SK-MEL-5 (cell line): ENCODE data around the gene STK17A. TPM values are rescaled to one million over a fixed set of nuclear protein-coding genes. Genes with fewer than 3 reads are reported as not detected.

Source experiments
- DNase-seq: peaks from one replicate; pipeline ENCODE4 v3.0.0-alpha.2; 2016; ENCODE audit warnings: low read depth, low spot score
- in situ Hi-C: cut with HindIII; loops from 2 replicates; pipeline ENCODE4 v1.10.0; 2016; ENCODE audit warnings: low sequenced_read_pairs, high pct_unique_total_duplicates, low pct_unique_long_range_greater_than_20kb
- polyA plus RNA-seq, 2 experiments: library from polyadenylated mRNA; depleted of rRNA; stranded (reverse); fragments of >200 nt; gene quantifications; 2 replicates each; pipeline ENCODE4 v1.2.3, GENCODE V29; 2015
- total RNA-seq: library from RNA; depleted of rRNA; stranded (reverse); fragments of >200 nt; shearing (Covaris generic); gene quantifications from 2 replicates; pipeline ENCODE4 v1.2.3, GENCODE V29; 2014; rRNA removed

STK17A gene
- 109 and 121 TPM in 2 replicates for total RNA-seq
- 57.2 TPM in 2 replicates for polyA plus RNA-seq (2015; cell fraction: cytosol; rRNA removed)
- 47.7 and 51.1 TPM in 2 replicates for polyA plus RNA-seq (2015; cell fraction: nucleus; rRNA removed)

DNA sequence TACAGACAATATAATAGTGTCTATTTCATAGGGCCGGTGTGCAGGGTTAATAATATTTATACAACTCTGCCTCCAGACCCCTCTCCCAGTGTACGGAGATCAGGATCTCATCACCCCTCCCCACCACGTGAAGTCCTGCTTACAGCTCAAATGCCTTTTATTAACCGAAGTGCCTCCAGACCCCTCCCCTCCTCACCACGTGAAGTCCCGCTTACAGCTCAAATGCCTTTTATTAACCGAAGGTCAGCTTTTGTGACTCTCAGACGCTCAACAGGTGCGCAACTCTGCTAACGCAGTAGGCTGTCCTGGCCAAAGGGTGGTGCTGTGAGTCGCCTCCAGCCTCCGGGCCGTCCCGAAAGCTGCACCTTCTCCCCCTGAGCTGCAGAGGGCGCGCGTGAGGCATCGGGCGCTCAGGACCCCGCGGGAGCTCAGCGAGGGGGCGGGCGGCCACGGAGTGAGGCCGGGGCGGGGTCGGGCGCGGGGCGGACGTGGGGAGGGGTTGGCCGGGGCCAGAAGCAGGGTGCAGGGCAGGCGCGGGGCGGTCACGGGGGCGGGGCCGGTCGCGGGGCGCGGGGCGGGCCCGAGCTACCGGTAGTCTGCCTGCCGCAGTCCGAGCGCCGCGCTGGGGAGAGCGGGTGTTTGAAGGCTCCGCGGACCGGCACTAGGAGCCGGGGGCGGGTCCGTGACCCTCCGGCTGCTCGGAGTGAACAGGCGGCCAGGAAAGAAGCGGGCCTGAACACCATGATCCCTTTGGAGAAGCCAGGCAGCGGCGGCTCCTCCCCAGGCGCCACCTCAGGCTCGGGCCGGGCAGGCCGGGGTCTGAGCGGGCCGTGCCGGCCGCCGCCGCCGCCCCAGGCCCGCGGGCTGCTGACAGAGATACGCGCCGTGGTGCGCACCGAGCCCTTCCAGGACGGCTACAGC is at the start of gene STK17A:
Gene STK17A (plus strand): TSS at position 606 of the 921 bp plus-strand sequence. CDS start 136 bp downstream, at position 742.
- in situ Hi-C loops = no loop called here

DNA sequence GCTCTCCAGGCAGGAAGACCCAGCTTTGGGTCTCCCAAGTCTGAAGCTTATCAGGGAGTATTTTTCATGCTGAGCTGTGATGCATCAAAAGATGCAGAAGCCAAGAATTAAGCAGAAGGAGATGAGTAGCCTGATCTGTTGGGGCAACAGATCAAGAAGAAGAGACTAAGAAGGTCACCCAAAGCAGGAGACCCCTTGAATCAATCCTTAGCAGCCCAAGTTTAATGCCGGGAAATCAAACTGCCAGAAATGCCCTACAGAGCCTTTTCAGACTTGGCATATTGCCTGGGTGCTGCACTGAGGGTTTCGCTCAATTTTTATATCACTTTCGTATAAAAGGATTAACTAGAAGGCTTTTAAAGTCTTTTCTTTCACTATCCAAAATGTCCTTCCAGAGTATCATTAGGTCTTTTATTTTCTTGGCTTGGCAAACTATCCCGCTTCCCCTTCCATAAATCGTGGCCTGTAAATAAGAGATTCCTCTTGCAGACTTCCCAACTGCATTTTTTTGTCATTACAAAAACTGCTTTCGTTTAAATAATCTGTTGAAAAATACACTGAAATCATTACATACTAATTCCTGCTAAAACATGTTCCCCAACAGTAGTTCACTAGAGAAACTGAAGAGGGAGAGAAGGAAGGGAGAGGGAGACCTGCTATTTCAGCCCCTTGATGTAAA is 49.0 kb upstream of the STK17A start:
- no peak for DNase-seq
- in situ Hi-C loops = no loop called here

More for the DNA sequence above, at the start of gene STK17A:
- peak; percentile 94 for DNase-seq

DNA sequence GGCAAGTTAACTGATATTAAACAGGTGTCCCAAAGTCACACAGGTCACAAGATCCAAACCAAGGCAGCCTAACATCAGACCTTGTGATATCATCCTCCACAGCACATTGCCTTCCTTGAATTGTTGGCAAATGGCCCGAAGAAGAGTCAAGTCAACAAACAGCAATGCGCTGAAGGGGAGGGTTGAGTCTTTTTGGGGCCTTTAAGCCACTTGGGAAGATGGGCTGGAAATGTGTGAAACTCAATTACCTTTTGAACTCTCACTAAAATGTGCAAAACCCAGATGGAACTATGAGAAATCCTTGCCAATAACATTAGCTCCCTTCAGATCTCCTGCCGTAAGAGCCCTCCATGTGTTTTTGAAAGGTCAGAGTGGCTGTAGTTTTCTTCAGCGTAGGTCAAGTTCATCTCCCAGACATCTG is 47.9 kb upstream of the STK17A start:
- in situ Hi-C loops = no loop called here
- no peak for DNase-seq

DNA sequence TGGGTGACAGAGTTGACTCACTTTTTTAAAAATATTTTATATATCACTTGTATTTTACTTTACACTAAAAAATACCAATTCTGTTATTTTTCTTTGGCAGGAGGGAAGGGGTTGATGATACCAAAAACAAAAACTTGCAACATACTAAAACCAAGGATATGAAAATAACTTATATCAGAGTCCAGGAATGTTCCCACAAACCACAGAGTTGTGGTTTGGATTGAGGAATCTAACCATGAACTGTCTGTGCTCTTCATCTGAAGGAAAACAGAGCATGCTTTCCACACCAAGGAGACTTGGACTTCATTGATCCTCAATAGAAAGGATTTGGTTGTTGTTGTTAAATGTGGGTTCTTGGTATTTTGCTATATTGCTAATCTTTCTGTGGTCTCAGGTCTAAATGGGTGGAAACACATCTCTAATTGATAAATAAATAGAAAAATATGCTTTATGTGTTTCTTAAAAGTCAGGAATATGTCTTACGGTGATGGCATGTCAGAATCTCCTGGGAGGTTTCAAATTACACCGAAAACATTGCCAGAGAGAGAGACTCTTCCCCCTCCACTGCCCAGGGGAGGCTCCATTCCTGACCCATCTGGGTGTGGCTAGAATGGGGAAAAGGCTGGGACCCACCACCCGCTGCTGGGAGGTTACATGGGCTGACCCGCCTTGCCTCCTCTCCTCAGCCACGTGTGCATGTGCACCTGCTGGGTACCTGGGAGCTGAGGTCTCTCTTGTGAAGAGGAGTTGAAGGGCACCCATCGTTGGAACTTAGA is 46.9 kb upstream of the STK17A start:
- in situ Hi-C loops = no loop called here
- peak; percentile 18 for DNase-seq

DNA sequence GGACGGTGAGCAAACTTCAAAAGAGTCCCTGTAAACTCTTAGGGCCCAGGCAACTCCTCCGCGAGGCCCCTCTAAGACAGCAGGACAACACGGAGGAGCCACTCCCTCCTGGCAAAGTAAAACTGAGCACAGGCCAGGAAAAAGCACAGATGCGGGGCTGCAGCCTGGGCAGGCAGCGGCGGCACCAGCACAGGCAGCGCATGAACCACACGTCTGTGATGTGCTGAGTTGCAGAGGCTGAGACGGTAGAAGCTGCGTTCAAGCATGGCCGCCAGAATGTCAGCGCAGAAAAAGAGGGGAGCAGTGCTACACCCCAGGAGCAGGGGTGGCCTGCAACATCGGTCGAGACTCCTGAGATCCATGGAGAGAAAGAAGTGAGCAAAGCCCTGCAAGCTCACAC is 46.1 kb upstream of the STK17A start:
- in situ Hi-C loops = no loop called here
- no peak for DNase-seq

DNA sequence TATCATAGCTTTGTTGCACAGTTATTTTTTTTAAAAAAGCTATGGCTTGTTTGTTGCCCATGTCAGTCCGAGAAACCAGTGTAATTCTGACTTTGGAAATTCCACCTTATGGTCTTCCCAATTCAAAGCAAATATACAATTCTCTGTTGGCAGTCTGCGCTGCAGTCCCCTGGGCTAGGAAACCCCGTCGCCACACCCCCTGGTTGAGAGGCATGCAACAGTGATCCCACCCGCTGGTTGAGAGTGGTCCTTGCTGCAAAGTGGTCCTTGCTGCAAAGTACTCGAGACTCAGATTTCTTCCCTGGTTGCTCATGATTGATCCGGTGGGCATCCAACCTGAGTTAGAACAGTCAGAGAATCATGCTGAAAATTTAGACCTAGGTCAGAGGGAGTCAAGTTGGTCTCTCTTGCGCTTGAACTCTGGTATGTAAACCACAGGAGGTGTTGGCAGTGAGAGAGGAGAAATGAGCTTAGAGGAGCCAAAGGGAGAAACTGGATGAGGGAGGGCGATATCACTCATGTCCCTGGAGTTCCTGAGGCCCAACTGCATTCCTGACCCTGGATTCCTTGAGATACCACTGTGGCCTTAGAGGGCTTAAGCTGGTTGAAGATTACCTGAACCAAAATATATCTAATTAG is 45.0 kb upstream of the STK17A start:
- in situ Hi-C loops = no loop called here
- DNase-seq = no peak

DNA sequence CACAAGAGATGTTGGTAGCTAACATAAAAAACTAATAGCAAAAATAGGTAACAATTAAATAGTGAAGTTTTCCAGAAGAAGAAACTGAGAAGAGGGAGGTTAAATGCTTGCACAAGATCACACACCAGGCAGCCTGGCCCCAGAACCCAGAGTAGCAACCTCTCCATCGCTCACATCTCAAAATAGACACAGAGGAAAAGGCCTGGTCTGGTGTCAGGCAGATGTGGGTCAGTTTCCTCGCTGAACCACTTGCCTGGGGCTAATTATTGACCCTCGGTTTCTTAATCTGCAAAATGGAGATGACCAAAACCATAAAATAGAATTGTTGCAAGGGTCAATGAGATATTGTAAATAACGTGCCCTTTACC is 44.5 kb upstream of the STK17A start:
- DNase-seq = no peak
- in situ Hi-C loops = no loop called here

DNA sequence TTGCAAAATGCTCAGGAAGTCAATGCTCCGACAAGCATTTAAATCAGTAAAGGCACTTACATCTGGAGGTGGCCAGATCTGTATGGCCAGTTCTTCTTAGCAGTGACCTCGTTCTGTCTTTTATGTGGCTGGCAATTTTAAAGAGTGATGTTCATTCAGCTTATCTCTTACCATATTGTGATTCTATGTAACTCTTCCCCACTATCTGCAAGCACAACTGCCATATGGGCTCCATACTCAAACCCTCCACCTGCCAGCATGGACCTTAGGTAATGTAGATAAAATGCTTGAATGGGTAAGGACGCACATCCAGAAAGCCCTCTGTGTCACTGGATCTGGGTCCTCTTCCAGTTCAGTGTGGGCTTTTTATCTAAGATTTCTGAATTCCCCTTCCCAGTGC is 42.4 kb upstream of the STK17A start:
- DNase-seq = no peak
- in situ Hi-C loops = no loop called here

DNA sequence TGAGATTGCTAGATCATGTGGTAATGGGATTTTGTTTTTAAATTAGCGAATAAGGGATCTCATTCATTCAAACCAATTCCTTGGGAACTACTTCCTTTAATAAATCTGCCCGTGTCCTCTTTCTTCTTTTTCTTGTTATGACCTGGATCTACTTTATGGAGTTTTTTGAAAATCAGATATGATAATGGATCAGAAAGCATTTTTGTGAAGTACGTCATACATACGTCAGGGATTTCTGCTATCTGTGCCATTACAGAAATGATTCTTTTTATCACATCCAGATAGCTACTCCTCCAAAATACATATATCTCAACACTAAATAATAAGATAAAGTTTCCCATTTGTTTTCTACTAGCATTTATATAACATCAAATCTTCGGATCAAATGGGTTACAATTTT is 40.2 kb upstream of the STK17A start:
- in situ Hi-C loops = no loop called here
- no peak for DNase-seq

DNA sequence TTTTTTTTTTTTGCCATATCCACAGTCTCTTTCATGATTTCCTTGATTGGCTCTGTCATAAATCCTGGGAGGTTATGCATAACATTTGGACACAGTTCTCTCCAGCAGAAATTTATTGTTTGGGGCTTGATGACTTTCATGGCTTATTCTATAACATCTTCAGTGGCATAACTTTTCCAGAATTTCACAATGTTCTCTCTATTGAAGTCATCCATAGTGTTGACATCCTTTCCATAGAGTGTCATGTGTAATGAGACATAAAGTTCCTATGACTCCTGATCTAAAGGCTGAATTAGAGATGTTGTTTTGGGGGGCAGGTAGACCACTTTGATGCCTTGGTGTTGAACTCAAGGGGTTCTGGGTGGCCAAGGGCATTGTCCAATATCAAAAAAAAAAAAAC is 36.7 kb upstream of the STK17A start:
- DNase-seq = no peak
- in situ Hi-C loops = no loop called here

DNA sequence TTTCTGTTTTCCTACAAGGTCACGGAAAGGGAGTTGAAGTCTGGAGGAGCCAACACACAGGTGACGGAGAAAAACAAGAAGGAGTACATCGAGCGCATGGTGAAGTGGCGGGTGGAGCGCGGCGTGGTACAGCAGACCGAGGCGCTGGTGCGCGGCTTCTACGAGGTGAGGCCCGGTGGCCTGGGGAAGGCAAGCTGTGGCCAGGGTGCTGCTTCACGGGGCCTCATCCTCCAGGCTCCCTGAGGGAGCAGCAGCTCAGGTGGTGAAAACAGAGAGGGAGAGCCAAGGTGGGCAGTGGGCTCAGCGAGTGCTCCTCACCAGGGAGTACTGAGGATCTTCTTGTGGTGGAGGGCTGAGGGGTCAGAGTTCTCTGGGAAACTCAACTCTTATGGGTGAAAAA is 32.5 kb upstream of the STK17A start:
- DNase-seq = no peak
- in situ Hi-C loops = no loop called here

DNA sequence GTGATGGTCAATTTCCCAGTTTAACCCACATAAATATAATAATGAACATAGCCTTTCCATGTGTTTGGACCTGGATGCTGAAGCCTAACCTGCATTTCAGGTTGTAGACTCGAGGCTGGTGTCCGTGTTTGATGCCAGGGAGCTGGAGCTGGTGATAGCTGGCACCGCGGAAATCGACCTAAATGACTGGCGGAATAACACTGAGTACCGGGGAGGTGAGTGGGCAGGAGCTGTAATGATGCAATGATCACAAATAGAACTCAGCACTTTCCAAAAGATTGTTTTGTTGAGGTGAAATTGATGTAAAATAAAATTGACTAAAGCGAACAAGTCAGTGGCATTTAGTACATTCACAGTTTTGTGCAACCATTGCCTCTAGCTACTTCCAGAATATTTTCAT is 30.8 kb upstream of the STK17A start:
- no peak for DNase-seq
- in situ Hi-C loops = no loop called here

DNA sequence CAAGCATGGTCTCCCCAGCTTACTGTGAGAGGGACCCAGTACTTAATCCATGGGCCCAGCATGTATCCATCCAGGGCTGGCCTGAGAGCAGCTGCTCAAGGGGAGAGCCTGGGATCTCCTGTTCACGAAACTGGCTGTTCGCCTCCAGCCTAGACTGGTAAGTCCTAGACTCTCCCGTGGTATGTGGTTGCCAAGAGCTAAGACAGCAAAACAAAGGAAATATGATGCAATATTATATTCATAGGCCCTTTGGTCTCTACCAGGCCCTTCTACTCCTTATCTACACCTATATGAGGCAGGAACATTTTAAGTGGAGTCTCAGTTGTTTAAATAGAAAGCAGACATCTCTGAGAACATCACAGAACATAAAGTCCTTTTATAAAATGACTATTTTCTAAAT is 28.9 kb upstream of the STK17A start:
- DNase-seq = no peak
- in situ Hi-C loops = no loop called here

DNA sequence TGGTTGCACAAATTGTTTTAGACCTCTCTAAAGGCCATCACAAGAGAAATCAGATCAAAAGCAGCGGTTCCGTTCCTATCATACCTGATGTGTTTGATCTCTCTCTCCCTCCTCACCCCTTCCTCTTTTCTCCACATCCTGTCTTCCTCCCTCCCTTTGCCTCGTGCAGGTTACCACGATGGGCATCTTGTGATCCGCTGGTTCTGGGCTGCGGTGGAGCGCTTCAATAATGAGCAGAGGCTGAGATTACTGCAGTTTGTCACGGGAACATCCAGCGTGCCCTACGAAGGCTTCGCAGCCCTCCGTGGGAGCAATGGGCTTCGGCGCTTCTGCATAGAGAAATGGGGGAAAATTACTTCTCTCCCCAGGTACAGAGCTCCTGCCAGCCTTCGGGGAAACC is 28.5 kb upstream of the STK17A start:
- DNase-seq = no peak
- in situ Hi-C loops = no loop called here

DNA sequence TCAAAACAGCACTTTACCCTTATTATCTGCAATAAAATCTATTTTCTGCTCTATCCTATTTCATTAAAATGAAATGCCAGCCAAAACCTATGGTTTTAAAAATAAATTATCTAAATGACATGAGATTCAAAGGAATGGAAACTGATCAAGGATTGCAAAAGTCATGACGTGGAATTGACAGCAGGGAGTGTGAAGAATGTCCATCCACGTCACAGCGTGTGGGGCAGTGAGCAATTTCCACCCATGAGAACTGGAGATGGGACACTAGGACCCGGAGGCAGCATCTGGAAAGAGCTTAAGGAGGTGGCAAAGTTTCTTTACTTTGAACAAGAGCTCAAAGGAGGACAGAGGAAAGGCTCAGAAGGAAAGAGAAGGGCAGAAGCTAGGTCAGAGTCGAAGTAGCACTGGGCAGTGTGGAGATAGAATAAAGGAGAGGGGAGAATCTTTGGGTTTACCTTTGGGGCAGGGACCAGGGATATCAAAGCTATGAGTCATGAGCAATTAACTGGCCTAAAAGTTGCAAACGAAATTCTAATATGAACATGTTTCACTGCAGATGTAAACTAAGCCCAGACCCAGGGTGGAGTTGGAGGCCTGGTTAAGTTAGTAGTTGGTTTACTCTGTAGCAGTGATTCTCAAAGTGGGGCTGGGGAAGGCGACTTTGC is 24.9 kb upstream of the STK17A start:
- in situ Hi-C loops = no loop called here
- no peak for DNase-seq

DNA sequence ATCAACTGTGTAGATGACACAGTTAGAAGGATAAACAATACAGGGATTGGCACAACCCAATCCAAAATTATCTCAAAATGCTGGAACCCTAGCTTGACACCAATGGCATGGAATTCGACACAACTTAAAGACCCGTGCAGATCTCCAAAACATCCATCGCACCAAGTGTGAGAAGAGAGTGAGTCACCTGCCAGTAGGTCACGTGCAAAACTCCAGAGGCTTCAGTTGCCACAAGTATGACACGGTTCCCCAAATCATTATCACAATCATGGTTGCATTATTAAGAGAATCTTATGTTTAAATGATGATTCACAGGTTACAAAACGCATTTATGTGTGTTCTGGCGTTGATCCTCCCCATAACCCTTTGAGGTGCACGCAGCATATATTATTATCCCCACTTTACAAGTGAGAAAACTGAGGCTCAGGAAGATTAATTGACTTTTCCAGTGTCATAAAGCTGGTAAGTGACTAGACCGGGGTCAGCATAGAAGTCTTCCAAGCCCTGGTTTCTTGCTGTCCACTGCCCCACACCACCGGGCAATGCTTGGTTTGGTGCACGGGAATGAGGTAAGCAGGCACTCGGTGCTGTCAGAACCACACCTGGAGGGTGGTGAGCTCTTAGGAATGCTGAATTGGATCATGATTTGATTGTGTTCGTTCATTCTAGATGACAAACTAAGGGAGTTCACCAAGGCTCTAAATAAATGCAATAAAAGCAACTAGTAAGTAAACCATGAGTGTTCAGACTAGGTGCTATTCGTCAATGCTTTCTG is 23.6 kb upstream of the STK17A start:
- in situ Hi-C loops = no loop called here
- DNase-seq = no peak
